Keratinocyte (primary cell): ENCODE measurements around the gene PSMB7. TPM values are rescaled to one million over a fixed set of nuclear protein-coding genes. Genes with fewer than 3 reads are reported as not detected.

Experiments used
- DNase-seq: peaks from one replicate; pipeline ENCODE4 v3.0.0-alpha.2; 2011; ENCODE audit warnings: low read depth, missing footprints, low spot score
- FAIRE-seq: peaks from 2 replicates; lab custom pipeline; 2011; peaks lifted over from hg19 to GRCh38; lab: Jason Lieb, UNC
- H2AFZ ChIP-seq: 2 replicates; pipeline ENCODE4 v1.6.0; 2012; ENCODE audit warnings: low read length, control low read depth, inconsistent platforms; ENCODE audit not compliant: control insufficient read depth
- H3K27ac ChIP-seq: 2 replicates; pipeline ENCODE4 v1.5.1; 2011; ENCODE audit warnings: low read length; ENCODE audit not compliant: control insufficient read depth, insufficient read depth
- H3K27me3 ChIP-seq: 3 replicates; pipeline ENCODE4 v1.6.0; 2011; ENCODE audit warnings: low read length; ENCODE audit not compliant: control insufficient read depth, insufficient read depth; ENCODE audit errors: extremely low read depth
- H3K36me3 ChIP-seq, 2 experiments: 2 replicates in 1 of 2; 3 replicates in 1 of 2; pipeline ENCODE4 v1.5.1; 2011; ENCODE audit warnings: low read length in 2 of 2, mild to moderate bottlenecking in 1 of 2; ENCODE audit not compliant: control insufficient read depth in 2 of 2, insufficient read depth in 2 of 2; ENCODE audit errors: extremely low read depth in 1 of 2
- H3K4me1 ChIP-seq: 3 replicates; pipeline ENCODE4 v1.5.1; 2011; ENCODE audit warnings: low read length; ENCODE audit not compliant: control insufficient read depth, insufficient read depth; ENCODE audit errors: extremely low read depth
- H3K4me2 ChIP-seq: 3 replicates; pipeline ENCODE4 v1.6.0; 2011; ENCODE audit warnings: low read depth, low read length; ENCODE audit not compliant: control insufficient read depth, insufficient read depth; ENCODE audit errors: extremely low read depth
- H3K4me3 ChIP-seq, 3 experiments: fragments of 200-600 bp in 1 of 3; sonication (generic) in 1 of 3; 2 replicates in 2 of 3; 3 replicates in 1 of 3; pipeline ENCODE4 v1.5.1; 2011 to 2016; ENCODE audit warnings: low read length in 3 of 3, mild to moderate bottlenecking in 3 of 3, control low read depth in 2 of 3, inconsistent platforms in 1 of 3, low read depth in 1 of 3, mixed read lengths in 1 of 3, mixed run types in 1 of 3, moderate library complexity in 1 of 3; ENCODE audit not compliant: control insufficient read depth in 2 of 3, insufficient read depth in 2 of 3; ENCODE audit errors: extremely low read depth in 1 of 3
- H3K79me2 ChIP-seq: 2 replicates; pipeline ENCODE4 v1.6.0; 2012; ENCODE audit warnings: low read length; ENCODE audit not compliant: control insufficient read depth, insufficient read depth
- H3K9ac ChIP-seq: 3 replicates; pipeline ENCODE4 v1.6.0; 2011; ENCODE audit warnings: low read length; ENCODE audit not compliant: control insufficient read depth, insufficient read depth; ENCODE audit errors: extremely low read depth
- H3K9me1 ChIP-seq: 3 replicates; pipeline ENCODE4 v1.6.0; 2011; ENCODE audit warnings: low read length; ENCODE audit not compliant: control insufficient read depth, insufficient read depth; ENCODE audit errors: extremely low read depth
- H3K9me3 ChIP-seq: 2 replicates; pipeline ENCODE4 v1.5.1; 2012; ENCODE audit warnings: low read depth, low read length; ENCODE audit not compliant: control insufficient read depth
- H4K20me1 ChIP-seq: 3 replicates; pipeline ENCODE4 v1.6.0; 2011; ENCODE audit warnings: low read length; ENCODE audit not compliant: control insufficient read depth, insufficient read depth; ENCODE audit errors: extremely low read depth
- EZH2 ChIP-seq: IDR thresholded peaks from one replicate; pipeline ENCODE4 v1.6.1; 2012; ENCODE audit warnings: inconsistent platforms, mild to moderate bottlenecking, low read length, moderate library complexity
- dilution Hi-C: fragments of 300-500 bp; cut with MboI; formaldehyde crosslinking; loops from one replicate; pipeline ENCODE4 v1.7.0; 2020; ENCODE audit warnings: low sequenced_read_pairs; ENCODE audit not compliant: extremely low pct_ligation_motif_present
- polyA plus RNA-seq, 5 experiments: library from polyadenylated mRNA; depleted of rRNA in 3 of 5; stranded (reverse) in 3 of 5; stranded (forward) in 1 of 5; unstranded in 1 of 5; fragments of >200 nt; gene quantifications; 1 replicate in 1 of 5; 2 replicates in 3 of 5; 3 replicates in 1 of 5; pipeline versions ENCODE4 v1.2.1 to v1.2.3, GENCODE V29; 2011 to 2012; ENCODE audit warnings: missing spikeins in 2 of 5, low read depth in 1 of 5, low replicate concordance in 1 of 5
- TF ChIP-seq, protein P1 (sequence below), 3 experiments: IDR thresholded peaks in 1 of 3; conservative IDR thresholded peaks in 1 of 3; optimal IDR thresholded peaks in 1 of 3; 2 replicates in 2 of 3; 3 replicates in 1 of 3; pipeline versions ENCODE3 to v1.5.1; 2011; ENCODE audit warnings: low read length in 3 of 3, mild to moderate bottlenecking in 3 of 3, moderate library complexity in 2 of 3, control low read depth in 1 of 3, inconsistent platforms in 1 of 3; ENCODE audit not compliant: insufficient read depth in 2 of 3; ENCODE audit errors: extremely low read depth in 1 of 3

PSMB7 gene
- polyA plus RNA-seq, 1 donor (not counting 4 experiments of a cell fraction or from before 2014, with no cell fraction given): 388 TPM

DNA sequence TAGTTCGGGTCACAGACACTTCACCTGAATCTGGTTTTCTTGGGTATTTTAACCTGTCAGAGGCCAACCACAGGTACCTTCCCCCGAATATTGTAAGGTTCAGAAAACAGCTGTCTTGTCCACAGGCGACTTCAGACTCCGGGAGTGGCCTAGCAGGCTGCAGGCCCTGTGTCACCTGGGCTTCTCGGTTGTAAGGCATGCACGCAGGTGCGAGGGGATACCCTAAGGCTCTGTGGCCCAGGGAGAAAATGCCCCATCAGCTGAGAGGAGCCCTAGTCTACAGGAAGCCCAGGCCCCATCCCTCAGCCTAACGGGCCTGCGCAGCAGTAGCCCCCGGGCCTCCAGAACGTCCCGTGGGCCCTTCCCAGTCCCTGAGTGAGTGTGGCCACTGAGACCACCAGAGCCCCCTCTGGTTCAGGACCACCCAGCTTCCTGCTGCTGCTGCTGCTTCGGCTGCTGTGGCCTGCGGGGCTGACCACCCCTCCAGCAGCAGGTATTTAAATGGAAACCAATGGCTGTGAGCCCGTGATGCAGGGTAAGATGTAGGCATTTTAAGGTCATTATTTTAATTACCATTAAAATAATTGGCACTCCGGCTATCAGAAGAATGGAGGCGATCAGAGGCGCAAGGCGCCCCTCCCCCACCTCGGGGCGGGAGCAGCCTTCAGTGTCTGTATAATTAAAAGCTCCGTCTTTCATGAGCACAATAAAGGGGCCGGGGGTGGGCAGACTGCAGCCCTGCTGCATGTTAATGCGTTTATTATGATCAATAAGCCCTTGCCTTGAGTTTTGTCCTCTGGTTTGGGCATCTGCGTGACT is 65.4 kb downstream of the PSMB7 start:
- TF ChIP-seq, protein P1, sequence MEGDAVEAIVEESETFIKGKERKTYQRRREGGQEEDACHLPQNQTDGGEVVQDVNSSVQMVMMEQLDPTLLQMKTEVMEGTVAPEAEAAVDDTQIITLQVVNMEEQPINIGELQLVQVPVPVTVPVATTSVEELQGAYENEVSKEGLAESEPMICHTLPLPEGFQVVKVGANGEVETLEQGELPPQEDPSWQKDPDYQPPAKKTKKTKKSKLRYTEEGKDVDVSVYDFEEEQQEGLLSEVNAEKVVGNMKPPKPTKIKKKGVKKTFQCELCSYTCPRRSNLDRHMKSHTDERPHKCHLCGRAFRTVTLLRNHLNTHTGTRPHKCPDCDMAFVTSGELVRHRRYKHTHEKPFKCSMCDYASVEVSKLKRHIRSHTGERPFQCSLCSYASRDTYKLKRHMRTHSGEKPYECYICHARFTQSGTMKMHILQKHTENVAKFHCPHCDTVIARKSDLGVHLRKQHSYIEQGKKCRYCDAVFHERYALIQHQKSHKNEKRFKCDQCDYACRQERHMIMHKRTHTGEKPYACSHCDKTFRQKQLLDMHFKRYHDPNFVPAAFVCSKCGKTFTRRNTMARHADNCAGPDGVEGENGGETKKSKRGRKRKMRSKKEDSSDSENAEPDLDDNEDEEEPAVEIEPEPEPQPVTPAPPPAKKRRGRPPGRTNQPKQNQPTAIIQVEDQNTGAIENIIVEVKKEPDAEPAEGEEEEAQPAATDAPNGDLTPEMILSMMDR (optimal IDR thresholded peaks at IDR 0.05 in 1 of 3, IDR thresholded peaks at IDR 0.05 in 1 of 3, conservative IDR thresholded peaks at IDR 0.05 in 1 of 3; ENCODE audit: extremely low read depth in 1 of 3, insufficient read depth in 2 of 3, low read length in 3 of 3): no peak
- TF ChIP-seq EZH2: no peak
- H3K4me2 ChIP-seq: no peak overlapping the region
- H3K4me3 ChIP-seq: no peak overlapping the region

GRCh38 chr9:124349267-124349666 is 66.0 kb downstream of the PSMB7 start:
- Histone ChIP-seq H4K20me1 (peaks cover 12% of the 10 kb centered on the region), H2AFZ (no peak overlapping the region), H3K4me3 (no peak overlapping the region), H3K79me2 (no peaks in the 10 kb centered on the region), H3K27ac (no peak overlapping the region), H3K36me3 (peaks cover 47 to 48% of the 10 kb centered on the region in 2 experiments), H3K4me1 (no peaks in the 10 kb centered on the region), H3K27me3 (no peaks in the 10 kb centered on the region), H3K9ac (no peak overlapping the region), H3K4me2 (no peak overlapping the region), H3K9me3 (no peaks in the 10 kb centered on the region), H3K9me1 (no peaks in the 10 kb centered on the region)
- TF ChIP-seq, protein P1 (optimal IDR thresholded peaks at IDR 0.05 in 1 of 3, IDR thresholded peaks at IDR 0.05 in 1 of 3, conservative IDR thresholded peaks at IDR 0.05 in 1 of 3; ENCODE audit: extremely low read depth in 1 of 3, insufficient read depth in 2 of 3, low read length in 3 of 3): no peak
- TF ChIP-seq EZH2: no peak
- no peak for DNase-seq
- dilution Hi-C loops: no loop called here
- no peak for FAIRE-seq

More for the DNA sequence above, 65.4 kb downstream of the PSMB7 start:
- no peak for DNase-seq
- Histone ChIP-seq H3K27ac (no peak overlapping the region), H3K27me3 (no peaks in the 10 kb centered on the region), H4K20me1 (peaks cover 16% of the 10 kb centered on the region), H3K36me3 (peaks cover 51 to 52% of the 10 kb centered on the region in 2 experiments), H3K4me1 (no peaks in the 10 kb centered on the region), H3K9ac (no peak overlapping the region), H3K79me2 (peaks cover 3% of the 10 kb centered on the region), H3K9me1 (no peaks in the 10 kb centered on the region), H2AFZ (no peak overlapping the region), H3K9me3 (no peaks in the 10 kb centered on the region)
- dilution Hi-C loops: no loop called here
- no peak for FAIRE-seq
